K562 (cell line): ENCODE data around the gene TGFBR1. TPM values are rescaled to one million over a fixed set of nuclear protein-coding genes. Genes with fewer than 3 reads are reported as not detected.

Source experiments
- CAMTA2 ChIP-seq: fragments of 250-450 bp; sonication (Bioruptor Pico); conservative IDR thresholded peaks from 2 replicates; pipeline ENCODE4 v1.5.1; 2022
- ELF4 ChIP-seq: fragments of 450-650 bp; formaldehyde crosslinking; IDR thresholded peaks from 2 replicates; pipeline ENCODE4 v1.4.0; 2022; ENCODE audit warnings: missing genetic modification characterization
- MEIS2 ChIP-seq: fragments of 450-650 bp; IDR thresholded peaks from 2 replicates; pipeline ENCODE4 v1.6.1; 2014; ENCODE audit warnings: mild to moderate bottlenecking; ENCODE audit not compliant: partially characterized antibody
- MYC ChIP-seq, 2 experiments: fragments of 250-450 bp in 1 of 2; sonication (Bioruptor Pico) in 1 of 2; IDR thresholded peaks; 2 replicates each; pipeline versions ENCODE4 v1.5.1 to v1.6.1; 2012 to 2021; ENCODE audit warnings: low read depth in 2 of 2, borderline replicate concordance in 1 of 2, improper control_type of control experiment in 1 of 2, low read length in 1 of 2, mild to moderate bottlenecking in 1 of 2, moderate library complexity in 1 of 2
- SMARCA4 ChIP-seq: fragments of 450-650 bp; IDR thresholded peaks from 2 replicates; pipeline ENCODE4 v1.6.1; 2016
- SRF ChIP-seq, 2 experiments: fragments of 250-450, 450-650 bp in 1 of 2; sonication (Bioruptor Pico) in 1 of 2; sonication (generic) in 1 of 2; formaldehyde crosslinking; IDR thresholded peaks; 2 replicates each; pipeline versions ENCODE4 v1.5.0 to v1.5.1; 2020 to 2022; ENCODE audit warnings: mild to moderate bottlenecking in 1 of 2, missing genetic modification reagents in 1 of 2
- TOE1 ChIP-seq, 2 experiments: fragments of 450-650 bp in 1 of 2; sonication (generic) in 1 of 2; formaldehyde crosslinking in 1 of 2; IDR thresholded peaks; 2 replicates each; pipeline versions ENCODE4 v1.7.1 to v1.8.0; 2016 to 2022; ENCODE audit warnings: borderline replicate concordance in 2 of 2, mild to moderate bottlenecking in 2 of 2, antibody characterized with exemption in 1 of 2, inconsistent platforms in 1 of 2, low read depth in 1 of 2, missing genetic modification reagents in 1 of 2, moderate library complexity in 1 of 2
- ZBTB26 ChIP-seq: fragments of 450-650 bp; formaldehyde crosslinking; IDR thresholded peaks from 2 replicates; pipeline ENCODE4 v1.4.0; 2022; ENCODE audit warnings: missing genetic modification characterization
- ZFP1 ChIP-seq: fragments of 450-650 bp; formaldehyde crosslinking; IDR thresholded peaks from 2 replicates; pipeline ENCODE4 v1.4.0; 2020; ENCODE audit warnings: mild to moderate bottlenecking, mixed read lengths
- ZNF695 ChIP-seq: fragments of 450-650 bp; formaldehyde crosslinking; IDR thresholded peaks from 2 replicates; pipeline ENCODE4 v1.4.0; 2020; ENCODE audit warnings: mild to moderate bottlenecking, moderate library complexity
- polyA plus RNA-seq, 8 experiments: library from polyadenylated mRNA; depleted of rRNA in 4 of 8; stranded (reverse) in 5 of 8; unstranded in 3 of 8; fragments of >200 nt; fragmentation: Nextera tagmentation in 2 of 8; fragmentation: Illumina TruSeq in 1 of 8; extraction: Ambion mirVana in 2 of 8; extraction: Trizol in 1 of 8; gene quantifications; 2 replicates each; pipeline versions ENCODE4 v1.2.1 to v1.2.3, GENCODE V29; 2011 to 2014; ENCODE audit warnings: inconsistent platforms in 1 of 8, missing spikeins in 1 of 8
- total RNA-seq, 7 experiments: library from RNA; depleted of rRNA in 6 of 7; stranded (reverse); fragments of >200 nt in 6 of 7; fragmentation: Illumina TruSeq in 2 of 7; extraction: Trizol in 2 of 7; gene quantifications; 2 replicates each; pipeline versions ENCODE4 v1.2.1 to v1.2.3, GENCODE V29; 2011 to 2021; ENCODE audit warnings: low replicate concordance in 1 of 7
- TF ChIP-seq, protein P1 (sequence below): sonication (generic); formaldehyde crosslinking; IDR thresholded peaks from 2 replicates; pipeline ENCODE4 v1.8.0; 2023; ENCODE audit warnings: missing genetic modification reagents, mild to moderate bottlenecking, borderline replicate concordance
- TF ChIP-seq, protein P2 (sequence below), 3 experiments: fragments of 200-800 bp in 1 of 3; fragments of 250-450 bp in 1 of 3; fragments of 450-650 bp in 1 of 3; sonication (Bioruptor Pico) in 1 of 3; sonication (Bioruptor generic) in 1 of 3; formaldehyde crosslinking in 1 of 3; IDR thresholded peaks; 2 replicates each; pipeline versions ENCODE4 v1.6.1 to v1.8.0; 2016 to 2022; ENCODE audit warnings: mild to moderate bottlenecking in 2 of 3, missing genetic modification characterization in 2 of 3, missing compliant biosample characterization in 1 of 3, moderate library complexity in 1 of 3

The TGFBR1 gene
- total and polyA plus RNA-seq, 9 of the 15 experiments (the other 6 are each of a cell fraction or from before 2014, with no cell fraction given), result 15.5 to 62.4 (median 42.7) TPM

- peak; percentile 34 for TF ChIP-seq MEIS2
- TF ChIP-seq, protein P1, sequence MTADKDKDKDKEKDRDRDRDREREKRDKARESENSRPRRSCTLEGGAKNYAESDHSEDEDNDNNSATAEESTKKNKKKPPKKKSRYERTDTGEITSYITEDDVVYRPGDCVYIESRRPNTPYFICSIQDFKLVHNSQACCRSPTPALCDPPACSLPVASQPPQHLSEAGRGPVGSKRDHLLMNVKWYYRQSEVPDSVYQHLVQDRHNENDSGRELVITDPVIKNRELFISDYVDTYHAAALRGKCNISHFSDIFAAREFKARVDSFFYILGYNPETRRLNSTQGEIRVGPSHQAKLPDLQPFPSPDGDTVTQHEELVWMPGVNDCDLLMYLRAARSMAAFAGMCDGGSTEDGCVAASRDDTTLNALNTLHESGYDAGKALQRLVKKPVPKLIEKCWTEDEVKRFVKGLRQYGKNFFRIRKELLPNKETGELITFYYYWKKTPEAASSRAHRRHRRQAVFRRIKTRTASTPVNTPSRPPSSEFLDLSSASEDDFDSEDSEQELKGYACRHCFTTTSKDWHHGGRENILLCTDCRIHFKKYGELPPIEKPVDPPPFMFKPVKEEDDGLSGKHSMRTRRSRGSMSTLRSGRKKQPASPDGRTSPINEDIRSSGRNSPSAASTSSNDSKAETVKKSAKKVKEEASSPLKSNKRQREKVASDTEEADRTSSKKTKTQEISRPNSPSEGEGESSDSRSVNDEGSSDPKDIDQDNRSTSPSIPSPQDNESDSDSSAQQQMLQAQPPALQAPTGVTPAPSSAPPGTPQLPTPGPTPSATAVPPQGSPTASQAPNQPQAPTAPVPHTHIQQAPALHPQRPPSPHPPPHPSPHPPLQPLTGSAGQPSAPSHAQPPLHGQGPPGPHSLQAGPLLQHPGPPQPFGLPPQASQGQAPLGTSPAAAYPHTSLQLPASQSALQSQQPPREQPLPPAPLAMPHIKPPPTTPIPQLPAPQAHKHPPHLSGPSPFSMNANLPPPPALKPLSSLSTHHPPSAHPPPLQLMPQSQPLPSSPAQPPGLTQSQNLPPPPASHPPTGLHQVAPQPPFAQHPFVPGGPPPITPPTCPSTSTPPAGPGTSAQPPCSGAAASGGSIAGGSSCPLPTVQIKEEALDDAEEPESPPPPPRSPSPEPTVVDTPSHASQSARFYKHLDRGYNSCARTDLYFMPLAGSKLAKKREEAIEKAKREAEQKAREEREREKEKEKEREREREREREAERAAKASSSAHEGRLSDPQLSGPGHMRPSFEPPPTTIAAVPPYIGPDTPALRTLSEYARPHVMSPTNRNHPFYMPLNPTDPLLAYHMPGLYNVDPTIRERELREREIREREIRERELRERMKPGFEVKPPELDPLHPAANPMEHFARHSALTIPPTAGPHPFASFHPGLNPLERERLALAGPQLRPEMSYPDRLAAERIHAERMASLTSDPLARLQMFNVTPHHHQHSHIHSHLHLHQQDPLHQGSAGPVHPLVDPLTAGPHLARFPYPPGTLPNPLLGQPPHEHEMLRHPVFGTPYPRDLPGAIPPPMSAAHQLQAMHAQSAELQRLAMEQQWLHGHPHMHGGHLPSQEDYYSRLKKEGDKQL (CRISPR knock-in tag), result no peak
- peak in 1 of 2 experiments; percentile 77; a peak in 1 of 4 replicates for TF ChIP-seq SRF (CRISPR knock-in tag; IDR thresholded peaks at IDR 0.05)
- TF ChIP-seq CAMTA2 (CRISPR knock-in tag), result 0 out of 2 replicates have a peak, but pooled peaks have one; percentile 51
- 0 out of 2 replicates have a peak, but pooled peaks have one; percentile 31 for TF ChIP-seq ELF4 (CRISPR knock-in tag)
- TF ChIP-seq ZBTB26 (CRISPR knock-in tag), result peak; percentile 20; the same call in 1 of the 2 replicates
- TF ChIP-seq SMARCA4, result peak; percentile 46; the same call in 1 of the 2 replicates
- TF ChIP-seq ZFP1 (CRISPR knock-in tag), result peak; percentile 8; the same call in 1 of the 2 replicates
- TF ChIP-seq MYC (IDR thresholded peaks at IDR 0.05; ENCODE audit: low read depth, low read length), result peak; percentile 54
- no peak; the same call in 1 of the 2 replicates for TF ChIP-seq MYC (CRISPR knock-in tag; IDR thresholded peaks at IDR 0.05; ENCODE audit: borderline replicate concordance, low read depth)
- peak; percentile 48; the same call in 1 of the 2 replicates for TF ChIP-seq TOE1 (IDR thresholded peaks at IDR 0.05; ENCODE audit: borderline replicate concordance)
- no peak for TF ChIP-seq TOE1 (CRISPR knock-in tag; IDR thresholded peaks at IDR 0.05; ENCODE audit: borderline replicate concordance, low read depth)
- TF ChIP-seq, protein P2, sequence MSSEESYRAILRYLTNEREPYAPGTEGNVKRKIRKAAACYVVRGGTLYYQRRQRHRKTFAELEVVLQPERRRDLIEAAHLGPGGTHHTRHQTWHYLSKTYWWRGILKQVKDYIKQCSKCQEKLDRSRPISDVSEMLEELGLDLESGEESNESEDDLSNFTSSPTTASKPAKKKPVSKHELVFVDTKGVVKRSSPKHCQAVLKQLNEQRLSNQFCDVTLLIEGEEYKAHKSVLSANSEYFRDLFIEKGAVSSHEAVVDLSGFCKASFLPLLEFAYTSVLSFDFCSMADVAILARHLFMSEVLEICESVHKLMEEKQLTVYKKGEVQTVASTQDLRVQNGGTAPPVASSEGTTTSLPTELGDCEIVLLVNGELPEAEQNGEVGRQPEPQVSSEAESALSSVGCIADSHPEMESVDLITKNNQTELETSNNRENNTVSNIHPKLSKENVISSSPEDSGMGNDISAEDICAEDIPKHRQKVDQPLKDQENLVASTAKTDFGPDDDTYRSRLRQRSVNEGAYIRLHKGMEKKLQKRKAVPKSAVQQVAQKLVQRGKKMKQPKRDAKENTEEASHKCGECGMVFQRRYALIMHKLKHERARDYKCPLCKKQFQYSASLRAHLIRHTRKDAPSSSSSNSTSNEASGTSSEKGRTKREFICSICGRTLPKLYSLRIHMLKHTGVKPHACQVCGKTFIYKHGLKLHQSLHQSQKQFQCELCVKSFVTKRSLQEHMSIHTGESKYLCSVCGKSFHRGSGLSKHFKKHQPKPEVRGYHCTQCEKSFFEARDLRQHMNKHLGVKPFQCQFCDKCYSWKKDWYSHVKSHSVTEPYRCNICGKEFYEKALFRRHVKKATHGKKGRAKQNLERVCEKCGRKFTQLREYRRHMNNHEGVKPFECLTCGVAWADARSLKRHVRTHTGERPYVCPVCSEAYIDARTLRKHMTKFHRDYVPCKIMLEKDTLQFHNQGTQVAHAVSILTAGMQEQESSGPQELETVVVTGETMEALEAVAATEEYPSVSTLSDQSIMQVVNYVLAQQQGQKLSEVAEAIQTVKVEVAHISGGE (CRISPR knock-in tag; IDR thresholded peaks at IDR 0.05), result peak in 1 of 3 experiments; percentile 38; a peak in 1 of 6 replicates
- TF ChIP-seq ZNF695 (CRISPR knock-in tag), result 0 out of 2 replicates have a peak, but pooled peaks have one; percentile 11
These were observed 45.7 kb upstream of the TGFBR1 start (continued) for GRCh38 chr9:99058964-99059921.
